ENCODE data around the gene PPFIA3.

The PPFIA3 gene

GRCh38 chr19:49148044-49148682 lies 28.8 kb downstream of the PPFIA3 start:
- DNase-seq: no peak
- peak overlapping the region; percentile 43 for H2AK5ac ChIP-seq (ENCODE audit: low read length)
- H3K27ac ChIP-seq (ENCODE audit: low read depth, low read length): no peak overlapping the region
- H3K23ac ChIP-seq (ENCODE audit: low read length): no peak overlapping the region
- no peak overlapping the region for H3K4ac ChIP-seq (ENCODE audit: low read depth, low read length)
- no peak overlapping the region for H2BK5ac ChIP-seq (ENCODE audit: low read length)
- no peaks in the 10 kb centered on the region for H3K79me2 ChIP-seq (ENCODE audit: control insufficient read depth, insufficient read depth, low read length)
- H3K36me3 ChIP-seq (ENCODE audit: control insufficient read depth, insufficient read depth, low read length): no peaks in the 10 kb centered on the region
- no peak overlapping the region for H4K8ac ChIP-seq (ENCODE audit: low read depth, low read length)
- H3K56ac ChIP-seq (ENCODE audit: low read length): peak overlapping the region; percentile 82
- H3K27me3 ChIP-seq (ENCODE audit: insufficient read depth, low read length, poor library complexity): no peaks in the 10 kb centered on the region
- WGBS (ENCODE audit: extremely low coverage, insufficient coverage, low lambda C conversion rate): no CpG with 5 or more reads among the region's 11 CpGs
- H3K79me1 ChIP-seq (ENCODE audit: low read length): no peaks in the 10 kb centered on the region
- H2BK120ac ChIP-seq (ENCODE audit: low read depth, low read length): no peak overlapping the region
- H2BK15ac ChIP-seq (replicated peaks; ENCODE audit: low read depth): no peak overlapping the region
- no peak overlapping the region for H3K4me3 ChIP-seq (ENCODE audit: low read length)
- no peak overlapping the region for H4K5ac ChIP-seq (ENCODE audit: low read length)
- H3K4me1 ChIP-seq (ENCODE audit: control insufficient read depth, low read depth, low read length): peaks cover 5% of the 10 kb centered on the region
- H3K18ac ChIP-seq (ENCODE audit: low read length): no peak overlapping the region
- peak overlapping the region; percentile 69 for H3K9ac ChIP-seq (ENCODE audit: low read length)
- H3K4me2 ChIP-seq (ENCODE audit: low read length): peak overlapping the region; percentile 87

- no CpG with 5 or more reads among the region's 49 CpGs for WGBS (ENCODE audit: extremely low coverage, insufficient coverage, low lambda C conversion rate)
- Histone ChIP-seq H3K27me3 (ENCODE audit: insufficient read depth, low read length, poor library complexity) (no peaks in the 10 kb centered on the region), H3K36me3 (ENCODE audit: control insufficient read depth, insufficient read depth, low read length) (no peaks in the 10 kb centered on the region), H3K18ac (ENCODE audit: low read length) (no peak overlapping the region), H3K27ac (ENCODE audit: low read depth, low read length) (peak overlapping the region; percentile 51), H2BK15ac (replicated peaks; ENCODE audit: low read depth) (no peak overlapping the region), H2BK5ac (ENCODE audit: low read length) (no peak overlapping the region), H3K79me1 (ENCODE audit: low read length) (no peaks in the 10 kb centered on the region), H3K4me1 (ENCODE audit: control insufficient read depth, low read depth, low read length) (peaks cover 5% of the 10 kb centered on the region), H2BK120ac (ENCODE audit: low read depth, low read length) (no peak overlapping the region), H4K5ac (ENCODE audit: low read length) (no peak overlapping the region), H3K4ac (ENCODE audit: low read depth, low read length) (no peak overlapping the region), H3K56ac (ENCODE audit: low read length) (peak overlapping the region; percentile 90), H2AK5ac (ENCODE audit: low read length) (no peak overlapping the region), H3K4me2 (ENCODE audit: low read length) (peak overlapping the region; percentile 88), H3K4me3 (ENCODE audit: low read length) (peak overlapping the region; percentile 77), H3K23ac (ENCODE audit: low read length) (no peak overlapping the region), H3K9ac (ENCODE audit: low read length) (peak overlapping the region; percentile 82), H4K8ac (ENCODE audit: low read depth, low read length) (no peak overlapping the region), H3K79me2 (ENCODE audit: control insufficient read depth, insufficient read depth, low read length) (no peaks in the 10 kb centered on the region)
- DNase-seq: peak; percentile 99
Measured at GRCh38 chr19:49148784-49149651, 29.7 kb downstream of the PPFIA3 start.

- Histone ChIP-seq H3K4ac (ENCODE audit: low read depth, low read length) (no peak overlapping the region), H3K27ac (ENCODE audit: low read depth, low read length) (peak overlapping the region; percentile 51), H3K4me3 (ENCODE audit: low read length) (peak overlapping the region; percentile 77), H3K4me1 (ENCODE audit: control insufficient read depth, low read depth, low read length) (peaks cover 5% of the 10 kb centered on the region), H3K36me3 (ENCODE audit: control insufficient read depth, insufficient read depth, low read length) (no peaks in the 10 kb centered on the region), H3K27me3 (ENCODE audit: insufficient read depth, low read length, poor library complexity) (no peaks in the 10 kb centered on the region), H4K5ac (ENCODE audit: low read length) (no peak overlapping the region), H2BK120ac (ENCODE audit: low read depth, low read length) (no peak overlapping the region), H2BK5ac (ENCODE audit: low read length) (no peak overlapping the region), H3K79me1 (ENCODE audit: low read length) (no peaks in the 10 kb centered on the region), H3K23ac (ENCODE audit: low read length) (peak overlapping the region; percentile 29), H2AK5ac (ENCODE audit: low read length) (no peak overlapping the region), H4K8ac (ENCODE audit: low read depth, low read length) (no peak overlapping the region), H2BK15ac (replicated peaks; ENCODE audit: low read depth) (no peak overlapping the region), H3K4me2 (ENCODE audit: low read length) (peak overlapping the region; percentile 88), H3K9ac (ENCODE audit: low read length) (peak overlapping the region; percentile 82), H3K18ac (ENCODE audit: low read length) (no peak overlapping the region), H3K79me2 (ENCODE audit: control insufficient read depth, insufficient read depth, low read length) (no peaks in the 10 kb centered on the region), H3K56ac (ENCODE audit: low read length) (peak overlapping the region; percentile 90)
- no CpG with 5 or more reads among the region's 23 CpGs for WGBS (ENCODE audit: extremely low coverage, insufficient coverage, low lambda C conversion rate)
- DNase-seq: peak; percentile 96
Measured at GRCh38 chr19:49149652-49150105, 30.3 kb downstream of the PPFIA3 start.

GRCh38 chr19:49150106-49150943 lies 31.0 kb downstream of the PPFIA3 start:
- Histone ChIP-seq H2BK5ac (ENCODE audit: low read length) (peak overlapping the region; percentile 27), H2AK5ac (ENCODE audit: low read length) (no peak overlapping the region), H3K79me1 (ENCODE audit: low read length) (no peaks in the 10 kb centered on the region), H3K27ac (ENCODE audit: low read depth, low read length) (no peak overlapping the region), H4K8ac (ENCODE audit: low read depth, low read length) (no peak overlapping the region), H3K4me3 (ENCODE audit: low read length) (peak overlapping the region; percentile 77), H3K27me3 (ENCODE audit: insufficient read depth, low read length, poor library complexity) (no peaks in the 10 kb centered on the region), H3K79me2 (ENCODE audit: control insufficient read depth, insufficient read depth, low read length) (no peaks in the 10 kb centered on the region), H3K18ac (ENCODE audit: low read length) (peak overlapping the region; percentile 54), H3K23ac (ENCODE audit: low read length) (peak overlapping the region; percentile 29), H3K4ac (ENCODE audit: low read depth, low read length) (no peak overlapping the region), H3K4me1 (ENCODE audit: control insufficient read depth, low read depth, low read length) (peaks cover 5% of the 10 kb centered on the region), H3K56ac (ENCODE audit: low read length) (peak overlapping the region; percentile 90), H2BK15ac (replicated peaks; ENCODE audit: low read depth) (no peak overlapping the region), H2BK120ac (ENCODE audit: low read depth, low read length) (no peak overlapping the region), H3K9ac (ENCODE audit: low read length) (peak overlapping the region; percentile 82), H4K5ac (ENCODE audit: low read length) (no peak overlapping the region), H3K36me3 (ENCODE audit: control insufficient read depth, insufficient read depth, low read length) (no peaks in the 10 kb centered on the region), H3K4me2 (ENCODE audit: low read length) (peak overlapping the region; percentile 88)
- peak; percentile 92 for DNase-seq
- no CpG with 5 or more reads among the region's 75 CpGs for WGBS (ENCODE audit: extremely low coverage, insufficient coverage, low lambda C conversion rate)

GRCh38 chr19:49150944-49151243 lies 31.6 kb downstream of the PPFIA3 start:
- H3K9ac ChIP-seq (ENCODE audit: low read length): peak overlapping the region; percentile 76
- H3K27ac ChIP-seq (ENCODE audit: low read depth, low read length): no peak overlapping the region
- peaks cover 10% of the 10 kb centered on the region for H3K4me1 ChIP-seq (ENCODE audit: control insufficient read depth, low read depth, low read length)

More at GRCh38 chr19:49150944-49151243, 31.6 kb downstream of the PPFIA3 start:
- H4K5ac ChIP-seq (ENCODE audit: low read length): no peak overlapping the region
- no peak for DNase-seq
- H3K4me3 ChIP-seq (ENCODE audit: low read length): peak overlapping the region; percentile 38
- H3K4ac ChIP-seq (ENCODE audit: low read depth, low read length): no peak overlapping the region
- H3K36me3 ChIP-seq (ENCODE audit: control insufficient read depth, insufficient read depth, low read length): no peaks in the 10 kb centered on the region
- peak overlapping the region; percentile 54 for H3K18ac ChIP-seq (ENCODE audit: low read length)
- no peaks in the 10 kb centered on the region for H3K79me1 ChIP-seq (ENCODE audit: low read length)
- no CpG with 5 or more reads among the region's 16 CpGs for WGBS (ENCODE audit: extremely low coverage, insufficient coverage, low lambda C conversion rate)
- no peaks in the 10 kb centered on the region for H3K27me3 ChIP-seq (ENCODE audit: insufficient read depth, low read length, poor library complexity)
- peak overlapping the region; percentile 56 for H3K4me2 ChIP-seq (ENCODE audit: low read length)
- no peak overlapping the region for H2BK5ac ChIP-seq (ENCODE audit: low read length)
- no peak overlapping the region for H2BK120ac ChIP-seq (ENCODE audit: low read depth, low read length)
- no peaks in the 10 kb centered on the region for H3K79me2 ChIP-seq (ENCODE audit: control insufficient read depth, insufficient read depth, low read length)
- H3K56ac ChIP-seq (ENCODE audit: low read length): peak overlapping the region; percentile 89
- H2BK15ac ChIP-seq (replicated peaks; ENCODE audit: low read depth): no peak overlapping the region
- no peak overlapping the region for H3K23ac ChIP-seq (ENCODE audit: low read length)
- no peak overlapping the region for H2AK5ac ChIP-seq (ENCODE audit: low read length)
- no peak overlapping the region for H4K8ac ChIP-seq (ENCODE audit: low read depth, low read length)
